DND-41 (cell line): ENCODE results near the gene SFT2D1.

Source experiments
- ATAC-seq: fragments of 200-7000 bp; cut with Tn5 transposase; 3 replicates; pipeline ENCODE4 v1.9.1; 2021; ENCODE audit warnings: low read depth; ENCODE audit not compliant: insufficient read depth
- DNase-seq: peaks from one replicate; pipeline ENCODE4 v3.0.0-alpha.2; 2020
- H2AFZ ChIP-seq: 2 replicates; pipeline ENCODE4 v1.6.0; 2012; ENCODE audit warnings: low read depth, low read length
- H3K27ac ChIP-seq: 2 replicates; pipeline ENCODE4 v1.5.1; 2012; ENCODE audit warnings: low read length, inconsistent platforms
- H3K27me3 ChIP-seq: fragments of 200-600 bp; sonication (generic); 2 replicates; pipeline ENCODE4 v1.6.0; 2012; ENCODE audit warnings: low read length, mild to moderate bottlenecking, inconsistent platforms; ENCODE audit not compliant: insufficient read depth, poor library complexity
- H3K36me3 ChIP-seq: 2 replicates; pipeline ENCODE4 v1.5.1; 2012; ENCODE audit warnings: low read length, inconsistent platforms; ENCODE audit not compliant: insufficient read depth
- H3K4me1 ChIP-seq: 2 replicates; pipeline ENCODE4 v1.5.1; 2012; ENCODE audit warnings: mild to moderate bottlenecking, low read length; ENCODE audit not compliant: insufficient read depth
- H3K4me2 ChIP-seq: 2 replicates; pipeline ENCODE4 v1.6.0; 2012; ENCODE audit warnings: mild to moderate bottlenecking, moderate library complexity, low read length, inconsistent platforms; ENCODE audit not compliant: insufficient read depth
- H3K4me3 ChIP-seq, 2 experiments: fragments of 200-600 bp in 1 of 2; shearing (Covaris generic) in 1 of 2; 2 replicates each; pipeline ENCODE4 v1.5.1; 2012 to 2016; ENCODE audit warnings: inconsistent platforms in 2 of 2, low read length in 2 of 2, mild to moderate bottlenecking in 2 of 2, low read depth in 1 of 2, moderate library complexity in 1 of 2
- H3K79me2 ChIP-seq: 2 replicates; pipeline ENCODE4 v1.6.0; 2012; ENCODE audit warnings: low read length, inconsistent platforms; ENCODE audit not compliant: insufficient read depth
- H3K9ac ChIP-seq: 2 replicates; pipeline ENCODE4 v1.6.0; 2012; ENCODE audit warnings: low read depth, mild to moderate bottlenecking, inconsistent platforms, low read length, moderate library complexity
- H3K9me3 ChIP-seq: 2 replicates; pipeline ENCODE4 v1.5.1; 2012; ENCODE audit warnings: low read length, moderate library complexity, mild to moderate bottlenecking, inconsistent platforms; ENCODE audit not compliant: insufficient read depth, severe bottlenecking
- H4K20me1 ChIP-seq: 2 replicates; pipeline ENCODE4 v1.6.0; 2012; ENCODE audit warnings: low read length; ENCODE audit not compliant: insufficient read depth
- EZH2 ChIP-seq: IDR thresholded peaks from 3 replicates; pipeline ENCODE4 v1.6.1; 2012; ENCODE audit warnings: borderline replicate concordance, low read depth, mild to moderate bottlenecking, moderate library complexity, low read length, inconsistent platforms; ENCODE audit not compliant: severe bottlenecking
- TF ChIP-seq, protein P1 (sequence below): IDR thresholded peaks from 2 replicates; pipeline ENCODE4 v1.5.1; 2012; ENCODE audit warnings: borderline replicate concordance, low read length, moderate library complexity, mild to moderate bottlenecking; ENCODE audit not compliant: poor library complexity, severe bottlenecking; ENCODE audit errors: extremely low read depth

The SFT2D1 gene

GRCh38 chr6:166270706-166271375, 71.5 kb downstream of the SFT2D1 start:
- ATAC-seq: no peak
- no peak for TF ChIP-seq EZH2
- TF ChIP-seq, protein P1, sequence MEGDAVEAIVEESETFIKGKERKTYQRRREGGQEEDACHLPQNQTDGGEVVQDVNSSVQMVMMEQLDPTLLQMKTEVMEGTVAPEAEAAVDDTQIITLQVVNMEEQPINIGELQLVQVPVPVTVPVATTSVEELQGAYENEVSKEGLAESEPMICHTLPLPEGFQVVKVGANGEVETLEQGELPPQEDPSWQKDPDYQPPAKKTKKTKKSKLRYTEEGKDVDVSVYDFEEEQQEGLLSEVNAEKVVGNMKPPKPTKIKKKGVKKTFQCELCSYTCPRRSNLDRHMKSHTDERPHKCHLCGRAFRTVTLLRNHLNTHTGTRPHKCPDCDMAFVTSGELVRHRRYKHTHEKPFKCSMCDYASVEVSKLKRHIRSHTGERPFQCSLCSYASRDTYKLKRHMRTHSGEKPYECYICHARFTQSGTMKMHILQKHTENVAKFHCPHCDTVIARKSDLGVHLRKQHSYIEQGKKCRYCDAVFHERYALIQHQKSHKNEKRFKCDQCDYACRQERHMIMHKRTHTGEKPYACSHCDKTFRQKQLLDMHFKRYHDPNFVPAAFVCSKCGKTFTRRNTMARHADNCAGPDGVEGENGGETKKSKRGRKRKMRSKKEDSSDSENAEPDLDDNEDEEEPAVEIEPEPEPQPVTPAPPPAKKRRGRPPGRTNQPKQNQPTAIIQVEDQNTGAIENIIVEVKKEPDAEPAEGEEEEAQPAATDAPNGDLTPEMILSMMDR: no peak
- no peaks in the 10 kb centered on the region for H3K79me2 ChIP-seq
- no peaks in the 10 kb centered on the region for H3K36me3 ChIP-seq
- no peak overlapping the region for H3K9ac ChIP-seq
- no peak overlapping the region for H3K4me3 ChIP-seq
- H2AFZ ChIP-seq: no peak overlapping the region
- H3K4me1 ChIP-seq: peaks cover 4% of the 10 kb centered on the region
- H3K27ac ChIP-seq: no peak overlapping the region
- H3K27me3 ChIP-seq: no peaks in the 10 kb centered on the region
- no peaks in the 10 kb centered on the region for H4K20me1 ChIP-seq
- no peak overlapping the region for H3K4me2 ChIP-seq
- no peaks in the 10 kb centered on the region for H3K9me3 ChIP-seq
- DNase-seq: no peak
